ENCODE results near the gene ZC3HAV1.

- TF ChIP-seq POLR2A (IDR thresholded peaks at IDR 0.05) (no peak), CTCF (IDR thresholded peaks at IDR 0.05) (no peak), POLR2AphosphoS5 (IDR thresholded peaks at IDR 0.05) (no peak)
Observed at GRCh38 chr7:139071680-139072079, 37.8 kb downstream of the ZC3HAV1 start.
